Glutamatergic neuron (in vitro differentiated cells): ENCODE data around the gene ISM1. TPM values are rescaled to one million over a fixed set of nuclear protein-coding genes. Genes with fewer than 3 reads are reported as not detected.

Experiments used
- DNase-seq: peaks from one replicate; pipeline ENCODE4 v3.0.0; 2022
- H3K27ac Mint-ChIP-seq: one replicate; pipeline ENCODE4 v1.8.0; 2020; ENCODE audit warnings: mild to moderate bottlenecking, mixed read lengths, inconsistent platforms; ENCODE audit not compliant: unreplicated experiment
- H3K27me3 Mint-ChIP-seq: one replicate; pipeline ENCODE4 v1.8.0; 2020; ENCODE audit warnings: mild to moderate bottlenecking, moderate library complexity, mixed read lengths, inconsistent platforms; ENCODE audit not compliant: unreplicated experiment
- H3K36me3 Mint-ChIP-seq: one replicate; pipeline ENCODE4 v1.8.0; 2020; ENCODE audit warnings: mild to moderate bottlenecking, mixed read lengths, inconsistent platforms; ENCODE audit not compliant: unreplicated experiment
- H3K4me1 Mint-ChIP-seq: one replicate; pipeline ENCODE4 v1.8.0; 2020; ENCODE audit warnings: mild to moderate bottlenecking, low read depth, mixed read lengths, inconsistent platforms; ENCODE audit not compliant: unreplicated experiment
- H3K4me3 Mint-ChIP-seq: one replicate; pipeline ENCODE4 v1.8.0; 2020; ENCODE audit warnings: mild to moderate bottlenecking, mixed read lengths, inconsistent platforms; ENCODE audit not compliant: unreplicated experiment
- H3K9me3 Mint-ChIP-seq: one replicate; pipeline ENCODE4 v1.8.0; 2020; ENCODE audit warnings: mild to moderate bottlenecking, moderate library complexity, mixed read lengths, inconsistent platforms; ENCODE audit not compliant: unreplicated experiment
- CTCF ChIP-seq: fragments of 200-600 bp; sonication (generic); IDR thresholded peaks from one replicate; pipeline ENCODE4 v1.5.0; 2021; ENCODE audit not compliant: partially characterized antibody, unreplicated experiment
- total RNA-seq: library from RNA; stranded (reverse); fragmentation: NEBNext Ultra II Directional; extraction: Animal tissue kit (Norgen Biotek cat#: 25700); gene quantifications from one replicate; pipeline ENCODE4 v1.2.1, GENCODE V29; 2021; ENCODE audit not compliant: unreplicated experiment

Gene ISM1
- total RNA-seq, 1 donor from 2014 or later, result 0.32 TPM

GRCh38 chr20:13285408-13285807 lies 64.3 kb downstream of the ISM1 start:
- TF ChIP-seq CTCF, result no peak
- Mint-ChIP-seq H3K4me1 (no peaks in the 10 kb centered on the region), H3K27me3 (peaks cover 2% of the 10 kb centered on the region), H3K36me3 (no peaks in the 10 kb centered on the region), H3K9me3 (no peaks in the 10 kb centered on the region), H3K4me3 (no peak overlapping the region), H3K27ac (no peak overlapping the region)
- DNase-seq, result no peak

GRCh38 chr20:13286052-13286451 lies 65.0 kb downstream of the ISM1 start:
- Mint-ChIP-seq H3K4me1 (no peaks in the 10 kb centered on the region), H3K27ac (no peak overlapping the region), H3K36me3 (no peaks in the 10 kb centered on the region), H3K27me3 (peaks cover 2% of the 10 kb centered on the region), H3K9me3 (no peaks in the 10 kb centered on the region), H3K4me3 (no peak overlapping the region)
- DNase-seq, result no peak
- TF ChIP-seq CTCF, result no peak

GRCh38 chr20:13286607-13287006 lies 65.5 kb downstream of the ISM1 start:
- DNase-seq, result no peak
- H3K4me1 Mint-ChIP-seq, result no peaks in the 10 kb centered on the region
- TF ChIP-seq CTCF, result no peak
- H3K4me3 Mint-ChIP-seq, result no peak overlapping the region
- no peaks in the 10 kb centered on the region for H3K9me3 Mint-ChIP-seq
- H3K36me3 Mint-ChIP-seq, result no peaks in the 10 kb centered on the region
- H3K27ac Mint-ChIP-seq, result no peak overlapping the region
- peaks cover 3% of the 10 kb centered on the region for H3K27me3 Mint-ChIP-seq

- no peaks in the 10 kb centered on the region for H3K9me3 Mint-ChIP-seq
- no peak overlapping the region for H3K27ac Mint-ChIP-seq
- no peak for TF ChIP-seq CTCF
Observed at GRCh38 chr20:13288357-13288756, 67.3 kb downstream of the ISM1 start.

GRCh38 chr20:13289031-13289430 lies 68.0 kb downstream of the ISM1 start:
- no peak overlapping the region for H3K27ac Mint-ChIP-seq
- H3K4me3 Mint-ChIP-seq, result no peak overlapping the region
- TF ChIP-seq CTCF, result no peak
- DNase-seq, result no peak
- no peaks in the 10 kb centered on the region for H3K36me3 Mint-ChIP-seq
- peaks cover 2% of the 10 kb centered on the region for H3K4me1 Mint-ChIP-seq
- peaks cover 1% of the 10 kb centered on the region for H3K27me3 Mint-ChIP-seq
- H3K9me3 Mint-ChIP-seq, result no peaks in the 10 kb centered on the region

More at GRCh38 chr20:13288357-13288756, 67.3 kb downstream of the ISM1 start:
- peaks cover 2% of the 10 kb centered on the region for H3K4me1 Mint-ChIP-seq
- H3K36me3 Mint-ChIP-seq, result no peaks in the 10 kb centered on the region
- no peak for DNase-seq
- H3K4me3 Mint-ChIP-seq, result no peak overlapping the region
- peaks cover 1% of the 10 kb centered on the region for H3K27me3 Mint-ChIP-seq
